ENCODE results near the gene CRABP2.

DNA sequence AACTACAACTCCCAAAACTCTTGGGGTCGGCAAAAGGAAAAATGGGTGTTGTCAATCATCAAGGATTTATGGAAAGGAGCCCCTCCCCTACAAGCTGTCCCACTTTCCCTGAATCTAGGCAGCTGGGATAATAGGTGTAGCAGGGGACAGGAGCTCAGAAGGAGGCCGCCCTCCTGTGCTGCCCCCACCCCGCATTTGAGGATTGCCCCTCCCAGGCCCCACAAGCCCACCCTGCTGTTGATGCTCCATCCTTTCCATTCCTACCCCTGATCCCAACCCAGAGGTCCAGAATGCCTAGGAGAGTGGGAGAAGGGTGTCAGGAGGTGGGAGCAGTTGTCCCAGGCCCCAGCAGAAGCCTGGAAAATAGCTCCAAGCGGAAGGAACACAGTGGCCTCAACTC lies 37.4 kb upstream of the CRABP2 start:
- TF ChIP-seq EZH2phosphoT487 (IDR thresholded peaks at IDR 0.05; ENCODE audit: low read depth), result no peak
- TF ChIP-seq, protein P1, sequence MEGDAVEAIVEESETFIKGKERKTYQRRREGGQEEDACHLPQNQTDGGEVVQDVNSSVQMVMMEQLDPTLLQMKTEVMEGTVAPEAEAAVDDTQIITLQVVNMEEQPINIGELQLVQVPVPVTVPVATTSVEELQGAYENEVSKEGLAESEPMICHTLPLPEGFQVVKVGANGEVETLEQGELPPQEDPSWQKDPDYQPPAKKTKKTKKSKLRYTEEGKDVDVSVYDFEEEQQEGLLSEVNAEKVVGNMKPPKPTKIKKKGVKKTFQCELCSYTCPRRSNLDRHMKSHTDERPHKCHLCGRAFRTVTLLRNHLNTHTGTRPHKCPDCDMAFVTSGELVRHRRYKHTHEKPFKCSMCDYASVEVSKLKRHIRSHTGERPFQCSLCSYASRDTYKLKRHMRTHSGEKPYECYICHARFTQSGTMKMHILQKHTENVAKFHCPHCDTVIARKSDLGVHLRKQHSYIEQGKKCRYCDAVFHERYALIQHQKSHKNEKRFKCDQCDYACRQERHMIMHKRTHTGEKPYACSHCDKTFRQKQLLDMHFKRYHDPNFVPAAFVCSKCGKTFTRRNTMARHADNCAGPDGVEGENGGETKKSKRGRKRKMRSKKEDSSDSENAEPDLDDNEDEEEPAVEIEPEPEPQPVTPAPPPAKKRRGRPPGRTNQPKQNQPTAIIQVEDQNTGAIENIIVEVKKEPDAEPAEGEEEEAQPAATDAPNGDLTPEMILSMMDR (IDR thresholded peaks at IDR 0.05; ENCODE audit: low read depth, low read length), result no peak
